ENCODE measurements around the gene FRMD1.

The FRMD1 gene

GRCh38 chr6:168103050-168103830, 24.2 kb upstream of the FRMD1 start:
- no peaks in the 10 kb centered on the region for H3K4me1 Mint-ChIP-seq
- no peak overlapping the region for H3K4me3 Mint-ChIP-seq
- peaks cover 21 to 59% of the 10 kb centered on the region in 2 donors for H3K27me3 Mint-ChIP-seq
- ATAC-seq (replicated peaks) (no peak), DNase-seq (no peak)
- no peaks in the 10 kb centered on the region for H3K36me3 Mint-ChIP-seq
- no peaks in the 10 kb centered on the region for H3K9me3 Mint-ChIP-seq
- no peak overlapping the region for H3K27ac Mint-ChIP-seq

- Mint-ChIP-seq H3K4me3 (no peak overlapping the region), H3K27ac (no peak overlapping the region), H3K4me1 (no peaks in the 10 kb centered on the region), H3K36me3 (no peaks in the 10 kb centered on the region), H3K9me3 (no peaks in the 10 kb centered on the region), H3K27me3 (peaks cover 26 to 61% of the 10 kb centered on the region in 2 donors)
- ATAC-seq (replicated peaks) (no peak), DNase-seq (no peak)
Observed at GRCh38 chr6:168102315-168102985, 23.4 kb upstream of the FRMD1 start.

- no peak for ATAC-seq (replicated peaks)
Observed at GRCh38 chr6:168101590-168102314, 22.7 kb upstream of the FRMD1 start.

GRCh38 chr6:168100803-168101589, 22.0 kb upstream of the FRMD1 start:
- no peak overlapping the region for H3K27ac Mint-ChIP-seq
- H3K4me1 Mint-ChIP-seq, result no peaks in the 10 kb centered on the region
- no peaks in the 10 kb centered on the region for H3K36me3 Mint-ChIP-seq
- H3K4me3 Mint-ChIP-seq, result no peak overlapping the region
- H3K27me3 Mint-ChIP-seq, result peaks cover 21 to 56% of the 10 kb centered on the region in 2 donors
- DNase-seq, result no peak
- no peaks in the 10 kb centered on the region for H3K9me3 Mint-ChIP-seq
- no peak for ATAC-seq (replicated peaks)

More at GRCh38 chr6:168101590-168102314, 22.7 kb upstream of the FRMD1 start:
- no peak for DNase-seq
- no peaks in the 10 kb centered on the region for H3K36me3 Mint-ChIP-seq
- no peak overlapping the region for H3K4me3 Mint-ChIP-seq
- H3K4me1 Mint-ChIP-seq, result no peaks in the 10 kb centered on the region
- no peaks in the 10 kb centered on the region for H3K9me3 Mint-ChIP-seq
- H3K27me3 Mint-ChIP-seq, result peaks cover 26 to 61% of the 10 kb centered on the region in 2 donors
- no peak overlapping the region for H3K27ac Mint-ChIP-seq

GRCh38 chr6:168100011-168100802, 21.2 kb upstream of the FRMD1 start:
- no peak for DNase-seq
- Mint-ChIP-seq H3K27ac (no peak overlapping the region), H3K27me3 (peaks cover 21 to 56% of the 10 kb centered on the region in 2 donors), H3K9me3 (no peaks in the 10 kb centered on the region), H3K4me1 (no peaks in the 10 kb centered on the region), H3K4me3 (no peak overlapping the region), H3K36me3 (no peaks in the 10 kb centered on the region)
- ATAC-seq (replicated peaks), result no peak

GRCh38 chr6:168099201-168100010, 20.4 kb upstream of the FRMD1 start:
- DNase-seq (no peak), ATAC-seq (replicated peaks) (no peak)
- Mint-ChIP-seq H3K27ac (no peak overlapping the region), H3K36me3 (no peaks in the 10 kb centered on the region), H3K27me3 (peaks cover 21 to 49% of the 10 kb centered on the region in 2 donors), H3K4me1 (no peaks in the 10 kb centered on the region), H3K9me3 (no peaks in the 10 kb centered on the region), H3K4me3 (no peak overlapping the region)

- Mint-ChIP-seq H3K4me1 (no peaks in the 10 kb centered on the region), H3K27me3 (peaks cover 21 to 45% of the 10 kb centered on the region in 2 donors), H3K36me3 (no peaks in the 10 kb centered on the region), H3K9me3 (no peaks in the 10 kb centered on the region), H3K4me3 (no peak overlapping the region), H3K27ac (no peak overlapping the region)
- ATAC-seq (replicated peaks) (no peak), DNase-seq (no peak)
Observed at GRCh38 chr6:168098431-168098861, 19.4 kb upstream of the FRMD1 start.

GRCh38 chr6:168097621-168098430, 18.8 kb upstream of the FRMD1 start:
- H3K4me1 Mint-ChIP-seq, result no peaks in the 10 kb centered on the region
- no peak overlapping the region for H3K4me3 Mint-ChIP-seq
- ATAC-seq (replicated peaks) (no peak), DNase-seq (no peak)
- peaks cover under 1 to 1% of the 10 kb centered on the region in 2 donors for H3K9me3 Mint-ChIP-seq
- peaks cover 17 to 39% of the 10 kb centered on the region in 2 donors for H3K27me3 Mint-ChIP-seq
- H3K27ac Mint-ChIP-seq, result no peak overlapping the region
- no peaks in the 10 kb centered on the region for H3K36me3 Mint-ChIP-seq

GRCh38 chr6:168097221-168097620, 18.2 kb upstream of the FRMD1 start:
- no peak overlapping the region for H3K27ac Mint-ChIP-seq
- no peak for DNase-seq
- H3K36me3 Mint-ChIP-seq, result peaks cover 0 to under 1% of the 10 kb centered on the region in 2 donors
- no peak overlapping the region for H3K4me3 Mint-ChIP-seq
- ATAC-seq (replicated peaks), result no peak
- H3K27me3 Mint-ChIP-seq, result peaks cover 11 to 32% of the 10 kb centered on the region in 2 donors
- no peaks in the 10 kb centered on the region for H3K4me1 Mint-ChIP-seq
- peaks cover 5% of the 10 kb centered on the region in 2 donors for H3K9me3 Mint-ChIP-seq

- peaks cover 4 to 25% of the 10 kb centered on the region in 2 donors for H3K27me3 Mint-ChIP-seq
- no peaks in the 10 kb centered on the region for H3K4me1 Mint-ChIP-seq
- DNase-seq (no peak), ATAC-seq (replicated peaks) (no peak)
- no peak overlapping the region for H3K4me3 Mint-ChIP-seq
- peaks cover 7 to 9% of the 10 kb centered on the region in 2 donors for H3K9me3 Mint-ChIP-seq
- H3K27ac Mint-ChIP-seq, result no peak overlapping the region
- H3K36me3 Mint-ChIP-seq, result peaks cover 0 to 3% of the 10 kb centered on the region in 2 donors
Observed at GRCh38 chr6:168096271-168096764, 17.3 kb upstream of the FRMD1 start.

- Mint-ChIP-seq H3K4me1 (no peaks in the 10 kb centered on the region), H3K27ac (no peak overlapping the region), H3K36me3 (peaks cover 0 to 3% of the 10 kb centered on the region in 2 donors), H3K4me3 (no peak overlapping the region), H3K9me3 (peaks cover 7 to 9% of the 10 kb centered on the region in 2 donors), H3K27me3 (peaks cover 4 to 25% of the 10 kb centered on the region in 2 donors)
- no peak for ATAC-seq (replicated peaks)
- no peak for DNase-seq
Observed at GRCh38 chr6:168095716-168096250, 16.8 kb upstream of the FRMD1 start.
